Gastroesophageal sphincter (tissue), 4 donors: Measurements from ENCODE around the gene HUNK. TPM values are rescaled to one million over a fixed set of nuclear protein-coding genes. Genes with fewer than 3 reads are reported as not detected.

ENCODE experiments used
- ATAC-seq: fragments of 150-250 bp; one replicate; pipeline ENCODE4 v1.9.1; 2016; ENCODE audit warnings: mild to moderate bottlenecking, moderate library complexity
- H3K27ac ChIP-seq, 4 donors: fragments of 200-600 bp; sonication (generic) in 3 of 4; 1 replicate in 3 of 4; 2 replicates in 1 of 4; pipeline ENCODE4 v1.5.1; 2016 to 2019
- H3K27me3 ChIP-seq: fragments of 200-600 bp; sonication (generic); one replicate; pipeline ENCODE4 v1.5.1; 2019
- H3K36me3 ChIP-seq, 2 donors: fragments of 200-600 bp; sonication (generic); one replicate each; pipeline ENCODE4 v1.5.1; 2019; ENCODE audit warnings: control low read depth in 1 of 2
- H3K4me1 ChIP-seq, 3 donors: fragments of 200-600 bp; sonication (generic); 1 replicate in 2 of 3; 2 replicates in 1 of 3; pipeline ENCODE4 v1.5.1; 2016 to 2019; ENCODE audit warnings: control low read depth in 2 of 3
- H3K4me3 ChIP-seq, 2 donors: fragments of 200-600 bp; sonication (generic); one replicate each; pipeline ENCODE4 v1.5.1; 2019; ENCODE audit warnings: mild to moderate bottlenecking in 1 of 2, moderate library complexity in 1 of 2
- H3K9me3 ChIP-seq, 3 donors: fragments of 200-600 bp; sonication (generic); one replicate each; pipeline ENCODE4 v1.5.1; 2017 to 2019; ENCODE audit warnings: control low read depth in 2 of 3
- CTCF ChIP-seq, 4 experiments: fragments of 200-600 bp in 2 of 4; fragments of 450-650 bp in 2 of 4; sonication (generic) in 1 of 4; IDR thresholded peaks; one replicate each; pipeline ENCODE4 v1.5.1; 2017 to 2019; ENCODE audit warnings: antibody characterized with exemption in 4 of 4, mild to moderate bottlenecking in 2 of 4, moderate library complexity in 2 of 4
- EP300 ChIP-seq: sonication (generic); formaldehyde crosslinking; IDR thresholded peaks from one replicate; pipeline ENCODE4 v1.6.1; 2017; ENCODE audit warnings: antibody characterized with exemption, mild to moderate bottlenecking
- POLR2A ChIP-seq, 2 donors: fragments of 450-650 bp; IDR thresholded peaks; one replicate each; pipeline ENCODE4 v1.6.1; 2017; ENCODE audit warnings: antibody characterized with exemption in 2 of 2, mild to moderate bottlenecking in 2 of 2, moderate library complexity in 1 of 2
- POLR2AphosphoS5 ChIP-seq: sonication (generic); formaldehyde crosslinking; IDR thresholded peaks from one replicate; pipeline ENCODE4 v1.6.1; 2017; ENCODE audit warnings: antibody characterized with exemption
- WGBS, 2 donors: methylation state at CpG; one replicate each; pipeline ENCODE4 v1.1.5; 2018; ENCODE audit warnings: low coverage in 1 of 2; 5-methylcytosine and 5-hydroxymethylcytosine counted together
- total RNA-seq, 4 donors: library from RNA; depleted of rRNA; stranded (reverse); fragments of >200 nt; gene quantifications; one replicate each; pipeline ENCODE4 v1.1.0, GENCODE V29; 2016

The HUNK gene
- 1 to 10 TPM in 2 of 4 donors, under 1 TPM in 2; 0.47 to 1.7 (median 0.81) TPM for total RNA-seq

GRCh38 chr21:31872452-31873274 lies at the start of gene HUNK:
HUNK (plus strand) TSS chr21:31873020; CDS start chr21:31873675, 655 bp downstream.
- H3K36me3 ChIP-seq = no peaks in the 10 kb centered on the region
- ATAC-seq = peak; percentile 55
- H3K4me1 ChIP-seq = peaks cover 0 to 34% (median 13%) of the 10 kb centered on the region in 3 donors
- peak within 1 kb of the TSS in 3 of 4 donors; percentile 4 to 77 (median 43) for H3K27ac ChIP-seq
- WGBS, 2 donors = 0% methylated on average over 4 of the region's 74 CpGs; no CpG with 5 or more reads in 1 of the 2 donors
- H3K4me3 ChIP-seq = peak within 1 kb of the TSS; percentile 46 to 68
- TF ChIP-seq POLR2A (IDR thresholded peaks at IDR 0.05) (no peak), POLR2AphosphoS5 (no peak), EP300 (no peak), CTCF (IDR thresholded peaks at IDR 0.05) (no peak)
- H3K9me3 ChIP-seq = no peaks in the 10 kb centered on the region
- peaks cover 55% of the 10 kb centered on the region for H3K27me3 ChIP-seq

- TF ChIP-seq POLR2AphosphoS5 = no peak
- no peak for TF ChIP-seq POLR2A (IDR thresholded peaks at IDR 0.05)
These were observed 42.9 kb upstream of the HUNK start for GRCh38 chr21:31829736-31830472.

GRCh38 chr21:31830701-31831100 lies 42.1 kb upstream of the HUNK start:
- no peaks in the 10 kb centered on the region for H3K9me3 ChIP-seq
- no peak for ATAC-seq
- H3K4me3 ChIP-seq = no peak overlapping the region
- TF ChIP-seq CTCF (IDR thresholded peaks at IDR 0.05) (no peak), POLR2AphosphoS5 (no peak), EP300 (no peak), POLR2A (IDR thresholded peaks at IDR 0.05) (no peak)
- H3K36me3 ChIP-seq = no peaks in the 10 kb centered on the region
- no peaks in the 10 kb centered on the region for H3K27me3 ChIP-seq
- no peaks in the 10 kb centered on the region for H3K4me1 ChIP-seq
- WGBS, 2 donors = 39 to 50% methylated on average over 3 of the region's 4 CpGs
- H3K27ac ChIP-seq = no peak overlapping the region

More at GRCh38 chr21:31829736-31830472, 42.9 kb upstream of the HUNK start:
- ATAC-seq = no peak
- Histone ChIP-seq H3K4me1 (no peaks in the 10 kb centered on the region), H3K36me3 (no peaks in the 10 kb centered on the region), H3K9me3 (no peaks in the 10 kb centered on the region), H3K27ac (no peak overlapping the region), H3K27me3 (no peaks in the 10 kb centered on the region), H3K4me3 (no peak overlapping the region)
- WGBS, 2 donors = 78 to 80% methylated on average over 5 of the region's 5 CpGs

GRCh38 chr21:31837041-31837440 lies 35.8 kb upstream of the HUNK start:
- Histone ChIP-seq H3K27ac (no peak overlapping the region), H3K4me3 (no peak overlapping the region), H3K27me3 (no peaks in the 10 kb centered on the region), H3K36me3 (no peaks in the 10 kb centered on the region), H3K4me1 (no peaks in the 10 kb centered on the region), H3K9me3 (no peaks in the 10 kb centered on the region)
- no peak for ATAC-seq
- TF ChIP-seq EP300 (no peak), POLR2AphosphoS5 (no peak), POLR2A (IDR thresholded peaks at IDR 0.05) (no peak), CTCF (IDR thresholded peaks at IDR 0.05) (no peak)

GRCh38 chr21:31837618-31838390 lies 35.0 kb upstream of the HUNK start:
- 77 to 93% methylated on average over 2 to 3 of the region's 3 CpGs for WGBS, 2 donors
- H3K4me1 ChIP-seq = no peaks in the 10 kb centered on the region
- H3K27me3 ChIP-seq = no peaks in the 10 kb centered on the region
- H3K9me3 ChIP-seq = no peaks in the 10 kb centered on the region
- no peak overlapping the region for H3K27ac ChIP-seq
- no peak for TF ChIP-seq CTCF (IDR thresholded peaks at IDR 0.05)
- no peak for TF ChIP-seq POLR2AphosphoS5
- no peak overlapping the region for H3K4me3 ChIP-seq
- no peak for ATAC-seq
- H3K36me3 ChIP-seq = no peaks in the 10 kb centered on the region
